GM23338 (cell line): ENCODE data around the gene MPHOSPH8. TPM values are rescaled to one million over a fixed set of nuclear protein-coding genes. Genes with fewer than 3 reads are reported as not detected.
"Not testable (repeated sequence)": the region's sequence is repeated elsewhere in the genome, so short reads cannot be mapped to it uniquely, and the experiment has no call there.

Source experiments
- ATAC-seq: fragments of 200-7000 bp; cut with Tn5 transposase; 3 replicates; pipeline ENCODE4 v1.9.1; 2020
- DNase-seq: peaks from one replicate; pipeline ENCODE4 v3.0.0-alpha.2; 2015; ENCODE audit warnings: low spot score
- H2AFZ ChIP-seq: fragments of 200-600 bp; sonication (generic); 2 replicates; pipeline ENCODE4 v1.8.0; 2016; ENCODE audit warnings: antibody characterized with exemption, mild to moderate bottlenecking, moderate library complexity
- H3F3A ChIP-seq: fragments of 200-600 bp; sonication (generic); replicated peaks from 2 replicates; pipeline ENCODE4 v1.8.0; 2017; ENCODE audit warnings: antibody characterized with exemption, mixed run types, low read depth
- H3K27ac ChIP-seq: fragments of 200-600 bp; sonication (generic); 2 replicates; pipeline ENCODE4 v1.6.1; 2016; ENCODE audit warnings: low read depth
- H3K27me3 ChIP-seq: fragments of 200-600 bp; sonication (generic); 2 replicates; pipeline ENCODE4 v1.8.0; 2016; ENCODE audit warnings: mild to moderate bottlenecking, mixed run types, moderate library complexity; ENCODE audit not compliant: insufficient read depth
- H3K36me3 ChIP-seq: fragments of 200-600 bp; sonication (generic); 2 replicates; pipeline ENCODE4 v1.8.0; 2016; ENCODE audit warnings: mild to moderate bottlenecking; ENCODE audit not compliant: insufficient read depth
- H3K4me1 ChIP-seq: fragments of 200-600 bp; sonication (generic); 2 replicates; pipeline ENCODE4 v1.8.0; 2016; ENCODE audit warnings: mild to moderate bottlenecking, moderate library complexity; ENCODE audit not compliant: insufficient read depth
- H3K4me2 ChIP-seq: fragments of 200-600 bp; sonication (generic); 2 replicates; pipeline ENCODE4 v1.7.1; 2017; ENCODE audit warnings: mixed run types
- H3K4me3 ChIP-seq: fragments of 200-600 bp; sonication (generic); 2 replicates; pipeline ENCODE4 v1.6.1; 2016; ENCODE audit warnings: mixed run types
- H3K79me2 ChIP-seq: fragments of 200-600 bp; sonication (generic); replicated peaks from 2 replicates; pipeline ENCODE4 v1.8.0; 2017; ENCODE audit warnings: mild to moderate bottlenecking; ENCODE audit not compliant: insufficient read depth
- H3K9me2 ChIP-seq: fragments of 200-600 bp; sonication (generic); 2 replicates; pipeline ENCODE4 v1.8.0; 2017; ENCODE audit not compliant: insufficient read depth
- H4K20me1 ChIP-seq: fragments of 200-600 bp; sonication (generic); replicated peaks from 2 replicates; pipeline ENCODE4 v1.8.0; 2017; ENCODE audit warnings: mild to moderate bottlenecking; ENCODE audit not compliant: insufficient read depth
- H3K27ac Mint-ChIP-seq: 2 replicates; pipeline ENCODE4 v1.8.0; 2020; ENCODE audit warnings: inconsistent platforms, mild to moderate bottlenecking, moderate library complexity, mixed read lengths
- H3K27me3 Mint-ChIP-seq: 3 replicates; pipeline ENCODE4 v1.8.0; 2022; ENCODE audit warnings: low read depth, mild to moderate bottlenecking, moderate library complexity, mixed read lengths, inconsistent platforms; ENCODE audit not compliant: insufficient read depth, poor library complexity
- H3K36me3 Mint-ChIP-seq: 3 replicates; pipeline ENCODE4 v1.8.0; 2021; ENCODE audit warnings: low read depth, mild to moderate bottlenecking, inconsistent platforms, moderate library complexity, mixed read lengths
- H3K4me1 Mint-ChIP-seq: 3 replicates; pipeline ENCODE4 v1.8.0; 2020; ENCODE audit warnings: mild to moderate bottlenecking, inconsistent platforms, mixed read lengths
- H3K4me3 Mint-ChIP-seq: 3 replicates; pipeline ENCODE4 v1.8.0; 2021; ENCODE audit warnings: moderate library complexity, mild to moderate bottlenecking, inconsistent platforms, mixed read lengths
- H3K9me3 Mint-ChIP-seq: 3 replicates; pipeline ENCODE4 v1.8.0; 2020; ENCODE audit warnings: moderate library complexity, mild to moderate bottlenecking, inconsistent platforms, mixed read lengths
- polyA plus RNA-seq: library from polyadenylated mRNA; unstranded; fragments of >200 nt; fragmentation: Nextera tagmentation; extraction: Ambion mirVana; gene quantifications from 2 replicates; pipeline ENCODE4 v1.2.1, GENCODE V29; 2016
- total RNA-seq: library from RNA; depleted of rRNA; stranded (reverse); fragments of >200 nt; shearing (Covaris generic); gene quantifications from 2 replicates; pipeline ENCODE4 v1.2.3, GENCODE V29; 2014
- TF ChIP-seq, protein P1 (sequence below): IDR thresholded peaks from 2 replicates; pipeline ENCODE4 v1.6.1; 2016; ENCODE audit warnings: antibody characterized with exemption
- TF ChIP-seq, protein P2 (sequence below): fragments of 250-450 bp; sonication (Bioruptor Pico); IDR thresholded peaks from 2 replicates; pipeline ENCODE4 v1.5.0; 2020; ENCODE audit warnings: mild to moderate bottlenecking, moderate library complexity
- TF ChIP-seq, protein P3 (sequence below), 2 experiments: fragments of 200-600 bp in 1 of 2; sonication (generic) in 1 of 2; conservative IDR thresholded peaks; 2 replicates each; pipeline versions ENCODE4 v1.5.1 to v1.6.1; 2016 to 2017; ENCODE audit warnings: antibody characterized with exemption in 2 of 2, low read depth in 2 of 2, mild to moderate bottlenecking in 2 of 2, moderate library complexity in 1 of 2

Gene MPHOSPH8
- total and polyA plus RNA-seq, 2 experiments from 2014 or later: 15.6 to 31.9 TPM

DNA sequence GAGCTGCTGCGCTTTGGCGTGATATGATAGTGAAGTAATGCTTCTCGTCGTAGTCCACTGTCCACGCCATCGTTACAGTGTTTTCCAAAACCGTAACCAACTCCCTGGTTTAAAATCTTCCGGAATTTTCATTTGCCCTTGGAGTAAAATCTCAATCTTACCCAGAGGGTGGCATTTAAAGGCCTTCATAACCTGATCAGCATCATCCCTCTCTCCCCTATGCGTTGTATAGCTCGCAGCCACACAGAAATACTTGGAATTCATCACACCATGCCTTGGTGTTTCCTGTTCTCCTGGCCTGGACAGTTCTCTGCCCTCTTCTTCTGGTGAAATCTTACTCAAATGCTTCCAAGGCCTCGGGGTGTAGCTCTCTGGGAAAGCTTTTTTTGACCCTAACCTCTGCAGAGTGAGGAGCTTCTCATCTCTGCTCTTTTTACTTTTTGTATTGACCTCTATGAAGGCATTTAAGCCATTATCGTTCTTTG is 839 bp downstream of the MPHOSPH8 start:
- peaks cover 31% of the 10 kb centered on the region for H3K9me3 Mint-ChIP-seq
- Histone ChIP-seq H4K20me1 (peaks cover 2% of the 10 kb centered on the region; the same call in 1 of the 2 replicates), H3K27ac (no peak overlapping the region), H3K9me2 (no peaks in the 10 kb centered on the region), H3K27me3 (no peaks in the 10 kb centered on the region), H3K79me2 (peaks cover 51% of the 10 kb centered on the region), H2AFZ (peak overlapping the region; percentile 94), H3K4me2 (peak overlapping the region; percentile 89), H3K4me3 (peak overlapping the region; percentile 91), H3K36me3 (peaks cover 5% of the 10 kb centered on the region; the same call in 1 of the 2 replicates), H3K4me1 (peaks cover 8% of the 10 kb centered on the region), H3F3A (peaks cover 4% of the 10 kb centered on the region)
- H3K27me3 Mint-ChIP-seq: peaks cover 5% of the 10 kb centered on the region
- DNase-seq (peak; percentile 17), ATAC-seq (peak; percentile 7; the same call in 2 of the 3 replicates)
- TF ChIP-seq, protein P1, sequence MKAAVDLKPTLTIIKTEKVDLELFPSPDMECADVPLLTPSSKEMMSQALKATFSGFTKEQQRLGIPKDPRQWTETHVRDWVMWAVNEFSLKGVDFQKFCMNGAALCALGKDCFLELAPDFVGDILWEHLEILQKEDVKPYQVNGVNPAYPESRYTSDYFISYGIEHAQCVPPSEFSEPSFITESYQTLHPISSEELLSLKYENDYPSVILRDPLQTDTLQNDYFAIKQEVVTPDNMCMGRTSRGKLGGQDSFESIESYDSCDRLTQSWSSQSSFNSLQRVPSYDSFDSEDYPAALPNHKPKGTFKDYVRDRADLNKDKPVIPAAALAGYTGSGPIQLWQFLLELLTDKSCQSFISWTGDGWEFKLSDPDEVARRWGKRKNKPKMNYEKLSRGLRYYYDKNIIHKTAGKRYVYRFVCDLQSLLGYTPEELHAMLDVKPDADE: no peak
- TF ChIP-seq, protein P2, sequence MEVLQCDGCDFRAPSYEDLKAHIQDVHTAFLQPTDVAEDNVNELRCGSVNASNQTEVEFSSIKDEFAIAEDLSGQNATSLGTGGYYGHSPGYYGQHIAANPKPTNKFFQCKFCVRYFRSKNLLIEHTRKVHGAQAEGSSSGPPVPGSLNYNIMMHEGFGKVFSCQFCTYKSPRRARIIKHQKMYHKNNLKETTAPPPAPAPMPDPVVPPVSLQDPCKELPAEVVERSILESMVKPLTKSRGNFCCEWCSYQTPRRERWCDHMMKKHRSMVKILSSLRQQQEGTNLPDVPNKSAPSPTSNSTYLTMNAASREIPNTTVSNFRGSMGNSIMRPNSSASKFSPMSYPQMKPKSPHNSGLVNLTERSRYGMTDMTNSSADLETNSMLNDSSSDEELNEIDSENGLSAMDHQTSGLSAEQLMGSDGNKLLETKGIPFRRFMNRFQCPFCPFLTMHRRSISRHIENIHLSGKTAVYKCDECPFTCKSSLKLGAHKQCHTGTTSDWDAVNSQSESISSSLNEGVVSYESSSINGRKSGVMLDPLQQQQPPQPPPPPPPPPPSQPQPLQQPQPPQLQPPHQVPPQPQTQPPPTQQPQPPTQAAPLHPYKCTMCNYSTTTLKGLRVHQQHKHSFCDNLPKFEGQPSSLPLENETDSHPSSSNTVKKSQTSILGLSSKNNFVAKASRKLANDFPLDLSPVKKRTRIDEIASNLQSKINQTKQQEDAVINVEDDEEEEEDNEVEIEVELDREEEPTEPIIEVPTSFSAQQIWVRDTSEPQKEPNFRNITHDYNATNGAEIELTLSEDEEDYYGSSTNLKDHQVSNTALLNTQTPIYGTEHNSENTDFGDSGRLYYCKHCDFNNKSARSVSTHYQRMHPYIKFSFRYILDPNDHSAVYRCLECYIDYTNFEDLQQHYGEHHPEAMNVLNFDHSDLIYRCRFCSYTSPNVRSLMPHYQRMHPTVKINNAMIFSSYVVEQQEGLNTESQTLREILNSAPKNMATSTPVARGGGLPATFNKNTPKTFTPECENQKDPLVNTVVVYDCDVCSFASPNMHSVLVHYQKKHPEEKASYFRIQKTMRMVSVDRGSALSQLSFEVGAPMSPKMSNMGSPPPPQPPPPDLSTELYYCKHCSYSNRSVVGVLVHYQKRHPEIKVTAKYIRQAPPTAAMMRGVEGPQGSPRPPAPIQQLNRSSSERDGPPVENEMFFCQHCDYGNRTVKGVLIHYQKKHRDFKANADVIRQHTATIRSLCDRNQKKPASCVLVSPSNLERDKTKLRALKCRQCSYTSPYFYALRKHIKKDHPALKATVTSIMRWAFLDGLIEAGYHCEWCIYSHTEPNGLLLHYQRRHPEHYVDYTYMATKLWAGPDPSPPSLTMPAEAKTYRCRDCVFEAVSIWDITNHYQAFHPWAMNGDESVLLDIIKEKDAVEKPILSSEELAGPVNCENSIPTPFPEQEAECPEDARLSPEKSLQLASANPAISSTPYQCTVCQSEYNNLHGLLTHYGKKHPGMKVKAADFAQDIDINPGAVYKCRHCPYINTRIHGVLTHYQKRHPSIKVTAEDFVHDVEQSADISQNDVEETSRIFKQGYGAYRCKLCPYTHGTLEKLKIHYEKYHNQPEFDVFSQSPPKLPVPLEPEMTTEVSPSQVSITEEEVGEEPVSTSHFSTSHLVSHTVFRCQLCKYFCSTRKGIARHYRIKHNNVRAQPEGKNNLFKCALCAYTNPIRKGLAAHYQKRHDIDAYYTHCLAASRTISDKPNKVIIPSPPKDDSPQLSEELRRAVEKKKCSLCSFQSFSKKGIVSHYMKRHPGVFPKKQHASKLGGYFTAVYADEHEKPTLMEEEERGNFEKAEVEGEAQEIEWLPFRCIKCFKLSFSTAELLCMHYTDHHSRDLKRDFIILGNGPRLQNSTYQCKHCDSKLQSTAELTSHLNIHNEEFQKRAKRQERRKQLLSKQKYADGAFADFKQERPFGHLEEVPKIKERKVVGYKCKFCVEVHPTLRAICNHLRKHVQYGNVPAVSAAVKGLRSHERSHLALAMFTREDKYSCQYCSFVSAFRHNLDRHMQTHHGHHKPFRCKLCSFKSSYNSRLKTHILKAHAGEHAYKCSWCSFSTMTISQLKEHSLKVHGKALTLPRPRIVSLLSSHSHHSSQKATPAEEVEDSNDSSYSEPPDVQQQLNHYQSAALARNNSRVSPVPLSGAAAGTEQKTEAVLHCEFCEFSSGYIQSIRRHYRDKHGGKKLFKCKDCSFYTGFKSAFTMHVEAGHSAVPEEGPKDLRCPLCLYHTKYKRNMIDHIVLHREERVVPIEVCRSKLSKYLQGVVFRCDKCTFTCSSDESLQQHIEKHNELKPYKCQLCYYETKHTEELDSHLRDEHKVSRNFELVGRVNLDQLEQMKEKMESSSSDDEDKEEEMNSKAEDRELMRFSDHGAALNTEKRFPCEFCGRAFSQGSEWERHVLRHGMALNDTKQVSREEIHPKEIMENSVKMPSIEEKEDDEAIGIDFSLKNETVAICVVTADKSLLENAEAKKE: no peak
- TF ChIP-seq, protein P3, sequence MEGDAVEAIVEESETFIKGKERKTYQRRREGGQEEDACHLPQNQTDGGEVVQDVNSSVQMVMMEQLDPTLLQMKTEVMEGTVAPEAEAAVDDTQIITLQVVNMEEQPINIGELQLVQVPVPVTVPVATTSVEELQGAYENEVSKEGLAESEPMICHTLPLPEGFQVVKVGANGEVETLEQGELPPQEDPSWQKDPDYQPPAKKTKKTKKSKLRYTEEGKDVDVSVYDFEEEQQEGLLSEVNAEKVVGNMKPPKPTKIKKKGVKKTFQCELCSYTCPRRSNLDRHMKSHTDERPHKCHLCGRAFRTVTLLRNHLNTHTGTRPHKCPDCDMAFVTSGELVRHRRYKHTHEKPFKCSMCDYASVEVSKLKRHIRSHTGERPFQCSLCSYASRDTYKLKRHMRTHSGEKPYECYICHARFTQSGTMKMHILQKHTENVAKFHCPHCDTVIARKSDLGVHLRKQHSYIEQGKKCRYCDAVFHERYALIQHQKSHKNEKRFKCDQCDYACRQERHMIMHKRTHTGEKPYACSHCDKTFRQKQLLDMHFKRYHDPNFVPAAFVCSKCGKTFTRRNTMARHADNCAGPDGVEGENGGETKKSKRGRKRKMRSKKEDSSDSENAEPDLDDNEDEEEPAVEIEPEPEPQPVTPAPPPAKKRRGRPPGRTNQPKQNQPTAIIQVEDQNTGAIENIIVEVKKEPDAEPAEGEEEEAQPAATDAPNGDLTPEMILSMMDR (conservative IDR thresholded peaks at IDR 0.05; ENCODE audit: low read depth in 2 of 2): no peak
- H3K36me3 Mint-ChIP-seq: peaks cover 32% of the 10 kb centered on the region
- H3K27ac Mint-ChIP-seq: no peak overlapping the region
- H3K4me1 Mint-ChIP-seq: peaks cover 9% of the 10 kb centered on the region; the same call in 2 of the 3 replicates
- peak overlapping the region; percentile 100 for H3K4me3 Mint-ChIP-seq

DNA sequence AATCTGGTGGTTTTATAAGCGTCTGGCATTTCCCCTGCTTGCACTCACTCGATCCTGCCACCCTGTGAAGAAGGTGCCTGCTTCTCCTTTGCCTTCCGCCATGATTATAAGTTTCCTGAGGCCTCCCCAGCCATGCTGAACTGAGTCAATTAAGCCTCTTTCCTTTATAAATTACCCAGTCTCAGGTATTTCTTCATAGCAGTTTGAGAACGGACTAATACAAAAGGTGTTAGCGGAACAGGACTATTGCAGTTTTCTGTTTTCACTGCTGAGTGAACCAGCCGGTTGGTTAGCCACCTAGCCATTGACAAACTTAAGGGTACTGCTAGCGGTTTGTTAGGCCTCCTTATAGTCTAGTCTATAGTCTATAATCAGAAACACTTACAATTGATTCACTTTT is 2.5 kb downstream of the MPHOSPH8 start:
- H3K4me3 ChIP-seq, H3K36me3 ChIP-seq, H3K27me3 Mint-ChIP-seq, H3K9me2 ChIP-seq, ATAC-seq, H3K27ac Mint-ChIP-seq, H3K4me1 ChIP-seq, H3K27ac ChIP-seq, H3K27me3 ChIP-seq, H2AFZ ChIP-seq, H3F3A ChIP-seq, DNase-seq, H3K4me1 Mint-ChIP-seq, H4K20me1 ChIP-seq: not testable (repeated sequence)
- Mint-ChIP-seq H3K36me3 (peaks cover 16% of the 10 kb centered on the region), H3K4me3 (0 out of 3 replicates have a peak overlapping the region, but pooled peaks have one; percentile 23), H3K9me3 (peaks cover 14% of the 10 kb centered on the region)
- Histone ChIP-seq H3K79me2 (peaks cover 66% of the 10 kb centered on the region), H3K4me2 (0 out of 2 replicates have a peak overlapping the region, but pooled peaks have one; percentile 89)
